HG02884 (cell line): ENCODE results near the gene LAPTM4A.
"Not testable (repeated sequence)": the region's sequence is repeated elsewhere in the genome, so short reads cannot be mapped to it uniquely, and the experiment has no call there.

Experiments
- ATAC-seq: cut with Tn5 transposase; IDR thresholded peaks from one replicate; pipeline ENCODE4 v1.9.1; 2021; ENCODE audit warnings: mild to moderate bottlenecking, moderate library complexity; ENCODE audit not compliant: unreplicated experiment

Gene LAPTM4A

DNA sequence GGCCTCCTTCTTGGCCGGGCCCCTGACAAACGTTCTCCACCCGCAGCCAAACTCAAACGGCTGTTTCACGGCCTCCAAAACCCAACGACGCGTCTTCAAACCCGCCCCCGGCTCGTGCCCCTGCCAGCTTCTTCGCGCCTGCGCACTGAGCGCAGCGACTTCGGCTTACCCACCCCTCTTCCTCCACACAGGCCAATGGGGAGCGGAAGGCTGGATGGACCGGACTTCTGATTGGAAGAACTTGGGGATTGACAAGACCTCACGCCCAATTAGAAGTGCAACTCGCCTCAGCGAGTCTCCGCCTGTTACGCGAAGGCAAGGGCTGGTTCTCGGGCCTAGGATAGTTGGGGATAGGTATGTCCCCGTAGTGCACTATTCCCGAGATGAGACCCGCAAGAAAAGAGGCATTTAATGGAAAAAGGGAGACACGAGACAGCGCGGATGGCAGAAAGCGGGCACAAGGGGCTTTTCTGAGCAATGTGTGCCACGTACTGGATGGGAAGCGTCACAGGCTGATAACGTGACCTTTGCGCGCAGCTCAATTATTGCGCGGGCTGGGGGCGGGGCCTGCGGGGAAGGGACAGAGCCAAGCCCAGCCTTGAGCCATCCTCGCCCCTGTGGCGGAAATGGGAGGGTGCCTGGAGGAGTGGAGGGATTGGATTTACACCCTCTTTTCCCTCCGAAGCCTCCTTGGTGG is at the start of gene LAPTM4A:
Gene LAPTM4A, minus strand, starts transcription at position 97 of the 697 bp plus-strand sequence. CDS start 108 bp downstream, outside the sequence.
- peak; percentile 94 for ATAC-seq

DNA sequence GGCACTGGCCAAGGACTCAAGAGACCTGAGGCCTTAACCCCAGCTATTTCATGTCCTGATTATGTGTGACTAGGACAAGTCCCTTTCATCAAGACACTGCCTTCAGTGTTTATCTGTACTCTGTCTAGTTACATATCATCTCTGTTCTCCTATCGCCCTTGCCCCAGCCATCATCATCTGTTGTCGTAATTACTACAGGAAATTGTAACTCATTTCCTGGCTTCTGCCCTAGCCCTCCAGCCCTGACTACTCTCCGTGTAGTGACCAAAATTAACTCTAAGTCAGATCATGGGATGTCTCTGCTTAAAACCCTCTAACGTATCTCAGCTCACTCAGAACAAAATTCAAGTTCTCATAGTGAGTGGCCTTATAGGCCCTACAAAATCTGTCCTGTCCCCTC is 49.3 kb upstream of the LAPTM4A start:
- no peak for ATAC-seq

DNA sequence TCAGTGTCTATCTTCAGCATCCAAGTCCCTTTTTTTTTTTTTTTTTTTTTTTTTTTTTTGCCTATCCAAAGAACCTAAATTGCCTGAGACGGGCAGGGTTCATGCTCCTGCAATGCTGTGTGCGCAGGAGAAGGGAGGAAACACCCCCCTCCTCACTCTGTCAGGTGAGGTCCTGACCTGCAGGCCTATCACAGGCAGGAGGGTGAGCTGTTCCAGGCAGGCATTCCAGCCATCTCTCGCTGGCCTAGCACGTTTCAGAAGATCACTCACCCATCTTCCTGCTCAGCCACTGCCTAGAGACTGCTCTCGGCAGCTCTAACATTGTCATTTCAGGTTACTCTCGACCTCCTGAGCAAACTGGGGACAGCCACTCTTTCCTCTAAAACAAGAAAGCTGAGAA is 48.4 kb upstream of the LAPTM4A start:
- ATAC-seq: no peak

DNA sequence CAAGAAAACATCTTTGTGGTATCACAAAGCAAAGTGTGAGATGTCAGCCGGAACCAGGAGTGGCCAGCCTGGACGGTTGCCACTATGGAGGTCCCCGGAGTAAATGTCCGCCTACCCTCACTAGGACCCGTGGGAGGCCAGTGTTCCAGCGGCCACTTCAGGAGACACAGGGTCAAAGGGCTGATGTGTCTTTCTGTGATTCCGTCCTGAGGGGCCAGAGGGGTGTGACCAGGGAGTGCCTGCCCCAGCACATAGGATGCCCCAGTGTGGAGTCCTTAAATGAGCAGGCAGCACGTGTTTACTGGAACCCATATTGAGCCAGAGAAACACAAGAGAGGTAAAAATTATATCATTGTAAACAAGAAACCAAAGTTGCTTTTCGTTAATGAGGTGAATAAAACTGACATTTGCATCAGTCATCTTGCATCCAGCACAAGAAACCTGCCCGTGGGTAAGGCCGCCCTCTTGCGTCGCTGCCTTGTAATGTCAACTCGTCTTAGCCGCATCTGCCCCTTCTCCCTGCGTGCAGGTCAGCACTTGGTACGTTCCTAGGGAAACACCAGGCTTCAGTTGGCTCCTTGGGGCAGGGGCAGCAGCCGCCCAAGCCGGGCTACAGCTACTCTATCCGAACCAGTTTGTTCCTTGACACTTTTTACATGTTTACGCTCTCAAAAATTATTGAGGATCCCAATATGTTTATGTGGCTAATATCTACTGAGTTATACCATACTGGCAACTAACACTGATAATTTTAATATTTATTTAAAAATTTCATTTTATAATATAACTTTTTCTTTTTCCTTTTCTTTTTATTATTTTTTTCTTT is 46.7 kb upstream of the LAPTM4A start:
- peak; percentile 94 for ATAC-seq

DNA sequence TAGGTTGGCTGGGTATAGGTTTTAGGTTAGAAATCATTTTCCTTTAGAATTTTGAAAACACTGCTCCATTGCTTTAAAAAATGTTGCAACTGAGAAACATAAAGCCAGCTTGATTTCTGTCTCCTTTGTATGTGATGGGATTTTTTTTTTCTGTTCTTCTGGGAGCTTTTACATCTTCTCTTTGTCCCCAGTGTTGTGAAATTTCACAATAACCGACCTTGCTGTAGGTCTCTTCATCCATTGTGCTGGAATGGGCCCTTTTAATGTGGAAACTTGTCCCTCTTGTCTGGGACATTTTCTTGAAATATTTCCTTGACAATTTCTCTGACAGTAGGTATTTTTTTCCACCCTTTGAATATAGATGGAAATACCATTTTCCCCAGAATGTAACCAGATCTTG is 44.0 kb upstream of the LAPTM4A start:
- no peak for ATAC-seq

DNA sequence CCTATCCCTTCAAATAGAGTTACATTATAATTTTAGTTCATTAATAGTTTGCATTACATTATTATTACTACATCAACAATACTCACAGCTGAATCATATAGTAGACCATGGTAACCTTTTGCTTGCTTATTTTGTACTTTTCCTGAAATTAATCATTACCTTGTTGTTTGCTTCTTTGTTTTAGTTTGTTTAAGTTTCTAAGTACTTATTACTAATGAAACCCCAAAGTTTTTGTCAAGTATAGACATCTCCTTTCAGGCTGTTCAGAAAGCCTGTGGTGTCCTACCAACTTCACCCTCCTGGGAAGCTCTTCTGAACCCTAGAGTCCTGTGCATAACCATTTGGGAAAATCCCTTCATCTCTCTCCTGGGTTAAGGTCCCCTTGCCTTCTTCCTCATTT is 43.5 kb upstream of the LAPTM4A start:
- ATAC-seq: no peak

DNA sequence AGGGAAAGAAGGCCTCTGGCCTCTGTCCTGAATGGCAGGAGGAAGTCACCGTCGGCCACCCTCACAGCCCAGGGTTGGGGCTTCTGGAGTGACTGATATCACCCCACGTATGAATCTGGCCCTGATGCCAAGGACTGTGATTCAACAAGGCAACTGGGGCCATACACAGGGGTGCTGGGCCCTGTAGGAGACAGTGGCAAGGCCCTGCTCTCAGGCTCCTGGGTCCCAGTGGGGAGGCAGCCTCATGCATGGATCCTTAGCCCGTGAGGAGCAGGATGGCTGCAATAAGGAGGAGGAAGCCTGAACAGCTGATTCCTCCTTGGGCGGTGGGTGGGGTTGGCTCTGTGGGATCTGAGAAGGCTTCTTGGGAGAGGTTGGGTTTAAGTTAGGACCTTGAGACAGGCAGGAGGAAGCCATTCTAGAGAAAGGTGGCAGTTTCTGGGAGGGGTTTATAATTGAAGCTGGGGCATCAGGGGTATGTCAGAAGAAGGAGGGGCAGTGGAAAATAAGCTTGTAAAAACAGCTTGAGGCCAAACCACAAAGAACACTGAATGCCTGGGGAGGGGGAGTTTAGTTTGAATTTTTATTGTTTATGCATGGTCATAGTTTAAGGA is 42.8 kb upstream of the LAPTM4A start:
- no peak for ATAC-seq

DNA sequence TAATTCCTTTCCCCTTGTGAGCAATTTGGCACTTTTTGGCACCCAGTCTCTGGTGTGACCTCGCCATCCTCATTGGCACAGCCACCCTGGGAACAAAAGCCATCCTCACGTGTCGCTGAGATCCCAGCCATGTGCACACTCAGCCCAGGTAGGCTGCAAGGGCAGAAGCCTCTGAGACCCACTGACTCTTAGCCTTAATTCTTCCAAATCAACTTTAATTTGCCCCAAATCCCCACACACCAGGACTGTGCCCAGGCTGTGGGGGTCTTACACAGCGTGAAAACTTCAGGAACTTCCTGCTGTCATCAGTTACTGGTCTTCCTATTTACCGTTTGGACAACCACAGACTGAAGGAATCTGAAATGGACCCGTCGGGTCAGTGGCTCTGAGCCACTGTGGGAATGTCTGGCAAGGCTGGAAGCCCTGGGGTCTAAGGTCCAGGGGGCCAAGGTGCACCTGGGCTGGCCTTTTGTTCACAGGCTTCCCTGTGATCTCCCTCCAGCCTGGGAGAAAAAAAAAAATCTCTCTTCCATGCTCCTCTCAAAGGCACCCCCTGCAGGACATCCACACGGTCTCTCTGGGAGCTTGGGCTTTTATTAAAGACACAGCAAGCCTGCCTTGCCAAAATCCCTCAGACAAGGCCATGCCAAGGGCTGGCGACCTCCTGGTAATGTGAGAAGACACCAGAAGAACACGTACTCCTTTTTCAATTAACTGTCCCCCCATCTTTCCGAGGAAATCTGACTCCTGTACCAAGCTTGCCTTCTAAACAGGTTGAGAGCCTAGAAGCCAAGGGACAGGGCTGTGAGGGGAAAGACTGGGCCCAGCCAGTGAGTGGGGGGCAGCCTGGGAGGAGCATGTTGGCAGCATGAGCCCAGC is 42.1 kb upstream of the LAPTM4A start:
- ATAC-seq: no peak

DNA sequence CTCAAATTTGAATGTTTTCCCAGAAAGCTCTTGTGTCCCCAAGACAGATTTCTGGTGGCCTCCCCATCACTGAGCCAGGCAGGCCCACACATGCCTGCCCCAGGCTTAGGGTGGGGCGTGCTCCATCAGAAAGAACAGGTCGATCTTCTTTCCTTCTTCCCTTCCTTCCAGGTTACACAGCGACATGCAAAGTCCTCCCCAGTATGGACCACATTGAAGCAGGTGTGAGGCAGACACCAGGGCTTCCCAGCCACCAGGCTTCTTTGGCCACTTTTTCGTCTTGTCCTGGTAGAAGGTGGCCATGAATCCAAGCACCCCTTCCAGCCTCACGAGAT is 41.4 kb upstream of the LAPTM4A start:
- ATAC-seq: no peak

DNA sequence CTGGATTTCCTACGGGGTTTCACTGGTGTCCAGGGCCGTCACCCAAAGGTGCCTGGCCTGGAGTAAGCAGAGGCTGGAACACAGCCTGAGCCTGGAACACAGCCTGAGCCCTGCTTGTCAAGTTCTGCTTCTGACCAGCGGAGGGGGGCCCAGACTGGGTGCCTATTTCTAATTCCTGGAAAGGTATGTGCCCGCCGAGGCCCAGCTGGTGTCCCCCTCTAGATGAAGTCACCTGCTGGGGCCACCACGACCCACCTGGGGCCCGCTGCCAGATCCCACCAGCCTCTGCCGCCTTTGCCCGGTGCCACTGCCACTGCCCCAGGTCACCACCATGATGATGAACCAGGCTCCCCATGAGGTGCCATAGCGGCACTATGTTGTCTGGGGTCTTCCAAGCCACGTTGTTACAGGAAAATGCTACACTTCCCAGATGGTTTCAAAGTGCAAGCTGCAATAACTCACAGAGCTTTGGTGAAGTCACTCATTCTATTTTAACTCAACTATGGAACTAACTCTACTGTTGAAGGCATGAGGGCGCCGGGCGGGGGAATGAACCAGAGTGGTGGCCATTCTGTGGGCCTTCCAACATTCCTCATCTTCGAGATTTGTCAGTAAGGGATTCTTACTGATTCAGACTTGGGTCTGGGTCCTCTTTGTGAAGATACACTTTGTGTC is 40.9 kb upstream of the LAPTM4A start:
- ATAC-seq: no peak

DNA sequence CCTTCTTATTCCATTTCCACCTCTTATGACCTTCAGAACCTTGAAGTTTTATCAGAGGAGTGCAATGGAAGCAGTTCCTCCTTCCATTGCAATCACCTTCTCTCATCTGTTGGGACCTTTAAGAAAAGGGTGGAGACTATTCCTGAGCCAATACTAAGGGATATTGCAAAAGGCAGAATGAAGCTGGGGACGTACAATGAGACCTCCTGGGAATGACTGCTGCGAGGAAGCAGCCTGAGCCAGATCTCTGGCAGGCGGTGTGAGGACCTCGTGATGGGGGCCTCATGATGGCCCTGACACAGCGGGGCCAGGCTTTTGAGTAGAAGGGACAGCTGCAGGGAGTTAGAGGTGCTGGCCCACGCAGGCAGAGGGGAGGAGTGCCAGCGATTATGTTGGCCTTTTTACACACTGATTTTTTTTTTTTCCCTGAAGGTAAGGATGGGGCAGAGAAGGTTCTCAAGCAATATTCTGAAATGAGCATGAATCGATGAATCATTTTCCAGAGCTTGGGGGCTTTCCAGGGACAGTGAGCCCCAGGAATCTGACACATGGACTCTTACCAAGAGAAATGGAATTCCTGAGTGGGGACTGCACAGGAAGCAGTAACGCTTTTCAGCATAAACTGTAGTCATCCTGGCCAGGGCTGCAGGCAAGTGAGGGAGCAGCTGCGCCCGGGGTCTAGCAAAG is 40.0 kb upstream of the LAPTM4A start:
- no peak for ATAC-seq

DNA sequence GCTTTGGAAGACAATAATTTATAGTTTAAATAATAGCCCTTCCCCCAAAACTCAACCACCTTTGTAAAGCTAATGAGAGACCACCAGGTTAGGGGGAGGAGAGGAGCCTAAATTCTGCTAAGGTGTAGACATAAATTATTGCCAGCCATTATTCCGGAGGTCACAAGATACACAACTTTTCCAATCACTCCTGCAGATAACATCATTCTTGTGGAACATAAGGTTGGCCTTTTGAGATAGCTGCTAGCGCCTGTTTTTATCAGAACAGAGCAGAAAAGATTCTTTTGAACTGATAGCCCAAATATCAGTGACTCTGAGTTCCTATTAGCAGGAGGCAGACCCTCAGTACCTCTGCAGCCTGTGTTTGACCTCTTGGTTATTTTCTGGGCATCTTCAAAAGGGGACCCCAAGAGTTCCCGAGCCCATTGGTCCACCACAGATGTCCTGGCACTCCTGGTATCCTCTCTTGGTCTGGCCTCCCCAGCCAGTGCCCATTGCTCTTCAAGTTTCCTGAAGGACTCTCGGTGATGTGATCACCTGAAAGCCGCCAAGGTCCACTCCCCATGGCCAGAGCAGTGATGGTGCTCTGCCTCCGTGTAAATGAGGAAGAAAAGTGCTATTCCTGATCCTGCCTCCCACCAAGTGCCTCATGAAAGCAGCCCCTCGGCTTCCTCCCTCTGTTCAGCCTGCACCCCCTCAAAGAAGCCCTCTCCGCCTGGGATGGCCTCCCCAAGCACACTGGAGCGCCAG is 38.5 kb upstream of the LAPTM4A start:
- ATAC-seq: no peak

DNA sequence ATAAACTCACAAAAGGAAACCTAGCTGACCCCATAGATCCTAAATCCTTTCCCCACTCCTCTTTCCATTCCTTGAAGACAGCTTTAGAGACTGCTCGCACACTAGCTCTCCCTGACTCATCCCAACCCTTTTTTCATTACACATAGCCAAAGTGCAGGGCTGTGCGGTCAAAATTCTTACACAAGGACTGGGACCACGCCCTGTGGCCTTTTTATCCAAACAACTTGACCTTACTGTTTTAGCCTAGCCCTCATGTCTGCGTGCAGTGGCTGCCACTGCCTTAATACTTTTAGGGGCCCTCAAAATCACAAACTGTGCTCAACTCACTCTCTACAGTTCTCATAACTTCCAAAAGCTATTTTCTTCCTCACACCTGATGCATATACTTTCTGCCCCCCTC is 34.5 kb upstream of the LAPTM4A start:
- not testable (repeated sequence) for ATAC-seq

DNA sequence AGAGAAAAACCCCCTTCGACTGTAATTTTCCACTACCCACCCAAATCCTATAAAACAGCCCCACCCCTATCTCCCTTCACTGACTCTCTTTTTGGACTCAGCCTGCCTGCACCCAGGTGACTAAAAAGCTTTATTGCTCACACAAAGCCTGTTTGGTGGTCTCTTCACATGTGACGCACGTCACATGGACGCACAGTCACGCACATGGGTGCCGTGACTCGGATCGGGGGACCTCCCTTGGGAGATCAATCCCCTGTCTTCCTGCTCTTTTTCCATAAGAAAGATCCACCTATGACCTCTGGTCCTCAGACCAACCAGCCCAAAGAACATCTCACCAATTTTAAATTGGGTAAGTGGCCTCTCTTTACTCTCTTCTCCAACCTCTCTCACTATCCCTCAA is 31.4 kb upstream of the LAPTM4A start:
- ATAC-seq: not testable (repeated sequence)

DNA sequence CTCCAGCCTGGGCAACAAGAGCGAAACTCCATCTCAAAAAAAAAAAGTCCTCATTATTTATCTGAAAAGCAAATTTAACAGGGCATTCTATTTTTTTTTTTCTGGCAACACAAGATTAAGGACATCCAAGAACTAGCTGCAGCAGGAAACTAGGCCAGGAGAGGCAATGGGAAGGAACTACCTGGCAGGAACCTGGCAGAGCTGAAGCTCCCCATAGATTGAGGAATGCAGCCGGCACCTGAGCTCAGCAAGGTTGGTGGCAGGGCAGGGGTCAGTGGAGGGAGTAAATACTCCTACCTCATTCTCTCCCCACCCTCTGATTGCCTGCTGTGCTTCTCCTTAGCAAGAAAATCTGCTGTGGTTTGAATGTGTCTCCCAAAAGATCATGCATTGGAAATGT is 30.4 kb upstream of the LAPTM4A start:
- no peak for ATAC-seq

DNA sequence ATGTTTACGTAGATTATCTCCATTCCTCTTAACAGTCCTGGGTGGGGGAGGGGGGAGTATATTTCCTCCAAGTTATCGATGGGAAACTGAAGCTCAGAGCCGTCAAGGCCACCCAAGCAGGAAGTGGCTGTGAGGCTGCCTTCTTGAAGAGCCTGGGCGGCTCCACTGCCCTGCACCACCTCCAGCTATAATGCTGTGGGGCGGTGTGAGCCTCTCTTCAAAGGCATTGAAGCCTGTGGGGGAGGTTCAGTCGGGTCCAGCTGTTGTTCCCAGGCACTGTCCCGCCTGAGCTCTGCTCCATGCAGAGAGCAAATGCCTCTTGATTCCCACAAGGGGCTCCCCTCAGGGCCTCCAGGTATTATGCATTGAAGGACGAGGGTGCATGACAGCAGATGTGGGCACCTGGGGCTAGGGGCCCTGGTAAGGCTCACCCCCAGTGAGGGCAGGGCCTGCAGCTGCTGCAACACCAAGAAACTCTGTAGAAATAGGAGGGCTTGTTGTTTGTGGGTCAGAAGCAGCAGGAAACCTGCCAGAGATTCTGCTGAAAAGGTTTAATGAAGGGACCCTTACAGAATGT is 29.5 kb upstream of the LAPTM4A start:
- no peak for ATAC-seq

DNA sequence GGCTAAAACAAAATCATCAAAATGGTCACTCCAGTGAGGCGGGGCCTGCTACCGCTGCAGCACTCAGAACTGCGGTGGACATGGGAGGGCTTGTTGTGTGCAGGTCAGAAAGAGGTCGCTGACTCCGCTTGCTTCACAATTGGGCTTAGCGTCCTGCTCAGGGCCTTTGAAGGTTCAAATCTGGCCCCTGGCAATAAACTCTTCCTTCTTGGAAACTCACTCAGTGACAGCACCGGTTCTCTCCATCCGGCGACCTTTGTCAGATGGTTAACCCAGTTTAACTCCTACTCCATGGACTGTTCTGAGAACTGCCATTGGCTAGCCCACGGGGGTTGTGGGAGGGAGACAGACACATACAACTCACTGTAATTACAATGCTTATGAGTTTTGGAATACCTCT is 29.0 kb upstream of the LAPTM4A start:
- no peak for ATAC-seq

DNA sequence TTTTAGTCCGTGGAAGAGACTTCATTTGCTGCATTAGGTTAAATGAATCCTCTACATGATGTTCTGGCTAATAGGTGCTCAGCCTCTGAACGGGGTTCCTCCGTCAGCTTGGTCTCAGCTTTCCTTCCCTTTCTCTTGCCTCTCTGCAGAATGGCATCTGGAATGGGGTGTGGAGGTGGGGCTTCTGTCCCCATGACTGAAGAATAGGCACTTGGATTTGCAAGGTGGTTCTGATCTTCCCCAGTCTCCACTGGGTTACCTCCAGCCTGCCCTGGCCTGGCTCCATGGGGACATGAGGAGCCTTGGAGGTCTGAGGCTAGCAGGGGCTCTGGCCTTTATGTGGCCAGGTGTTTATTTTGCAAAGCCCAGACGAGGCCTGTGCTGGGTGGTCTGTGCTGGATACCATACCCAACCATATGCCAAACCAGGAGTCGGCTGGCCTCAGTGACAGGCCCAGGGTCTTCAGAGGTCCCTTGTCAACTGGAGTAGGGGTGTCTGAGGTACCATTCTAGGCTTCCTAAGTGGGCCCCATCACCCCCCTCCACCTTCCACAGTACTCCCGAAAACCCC is 28.2 kb upstream of the LAPTM4A start:
- ATAC-seq: no peak
